Coronary artery (tissue), 2 donors: Measurements from ENCODE around the gene IDH1.
A peak's percentile ranks its signal among the peaks of the same experiment; 100 is the strongest.

Experiments used
- DNase-seq: peaks from one replicate; pipeline ENCODE4 v3.0.0-alpha.2; 2017; ENCODE audit warnings: low spot score
- H3K27ac ChIP-seq, 2 donors: fragments of 200-600 bp; sonication (generic); one replicate each; pipeline ENCODE4 v1.5.1; 2016 to 2019
- H3K4me3 ChIP-seq: fragments of 200-600 bp; sonication (generic); 2 replicates; pipeline ENCODE4 v1.5.1; 2016; ENCODE audit warnings: mild to moderate bottlenecking, moderate library complexity
- CTCF ChIP-seq: fragments of 200-600 bp; sonication (generic); IDR thresholded peaks from one replicate; pipeline ENCODE4 v1.5.1; 2019; ENCODE audit warnings: antibody characterized with exemption

The IDH1 gene

GRCh38 chr2:208254871-208255556 lies at the start of gene IDH1:
Gene IDH1 (minus strand): TSS chr2:208255071. CDS start chr2:208251551, 3,520 bp downstream.
- Histone ChIP-seq H3K27ac (peak within 1 kb of the TSS; percentile 69 to 87), H3K4me3 (peak within 1 kb of the TSS; percentile 95)
- DNase-seq = peak; percentile 96
- no peak for TF ChIP-seq CTCF

- no peak overlapping the region for H3K27ac ChIP-seq
- no peak overlapping the region for H3K4me3 ChIP-seq
- no peak for TF ChIP-seq CTCF
- DNase-seq = no peak
Observed at GRCh38 chr2:208304157-208304556, 49.3 kb upstream of the IDH1 start.

GRCh38 chr2:208300847-208301618 lies 46.2 kb upstream of the IDH1 start:
- Histone ChIP-seq H3K4me3 (no peak overlapping the region), H3K27ac (no peak overlapping the region)
- DNase-seq = no peak
- TF ChIP-seq CTCF = no peak

GRCh38 chr2:208297961-208298360 lies 43.1 kb upstream of the IDH1 start:
- TF ChIP-seq CTCF = no peak
- no peak overlapping the region for H3K27ac ChIP-seq
- H3K4me3 ChIP-seq = no peak overlapping the region
- no peak for DNase-seq

GRCh38 chr2:208296610-208297009 lies 41.7 kb upstream of the IDH1 start:
- no peak for DNase-seq

GRCh38 chr2:208295834-208296233 lies 41.0 kb upstream of the IDH1 start:
- DNase-seq = no peak
- no peak overlapping the region for H3K27ac ChIP-seq
- H3K4me3 ChIP-seq = no peak overlapping the region
- no peak for TF ChIP-seq CTCF

More at GRCh38 chr2:208296610-208297009, 41.7 kb upstream of the IDH1 start:
- no peak overlapping the region for H3K4me3 ChIP-seq
- H3K27ac ChIP-seq = no peak overlapping the region
- no peak for TF ChIP-seq CTCF
